PFSK-1 (cell line): ENCODE data around the gene BAZ2B.

Experiments used
- FOXP2 ChIP-seq: optimal IDR thresholded peaks from 2 replicates; pipeline ENCODE3; 2011; ENCODE audit warnings: borderline replicate concordance, control low read depth, inconsistent platforms; ENCODE audit not compliant: insufficient read depth; ENCODE audit errors: extremely low read length, extremely low read depth
- POLR2AphosphoS5 ChIP-seq: IDR thresholded peaks from 2 replicates; pipeline ENCODE4 v1.6.1; 2012; ENCODE audit warnings: low read depth, mild to moderate bottlenecking, control low read depth, low read length, moderate library complexity
- SIN3A ChIP-seq: IDR thresholded peaks from 2 replicates; pipeline ENCODE4 v1.6.1; 2012; ENCODE audit warnings: mild to moderate bottlenecking, low read length, moderate library complexity, borderline replicate concordance; ENCODE audit not compliant: insufficient read depth
- TAF1 ChIP-seq: IDR thresholded peaks from 2 replicates; pipeline ENCODE4 v1.6.1; 2012; ENCODE audit warnings: low read length, control low read depth, borderline replicate concordance; ENCODE audit not compliant: insufficient read depth
- TF ChIP-seq, protein P1 (sequence below), 2 experiments: IDR thresholded peaks; 2 replicates each; pipeline versions ENCODE4 v1.6.1 to v1.8.0; 2011 to 2012; ENCODE audit warnings: low read depth in 2 of 2, low read length in 2 of 2, control low read depth in 1 of 2, inconsistent platforms in 1 of 2, mild to moderate bottlenecking in 1 of 2, moderate library complexity in 1 of 2; ENCODE audit not compliant: insufficient read depth in 1 of 2

BAZ2B gene

DNA sequence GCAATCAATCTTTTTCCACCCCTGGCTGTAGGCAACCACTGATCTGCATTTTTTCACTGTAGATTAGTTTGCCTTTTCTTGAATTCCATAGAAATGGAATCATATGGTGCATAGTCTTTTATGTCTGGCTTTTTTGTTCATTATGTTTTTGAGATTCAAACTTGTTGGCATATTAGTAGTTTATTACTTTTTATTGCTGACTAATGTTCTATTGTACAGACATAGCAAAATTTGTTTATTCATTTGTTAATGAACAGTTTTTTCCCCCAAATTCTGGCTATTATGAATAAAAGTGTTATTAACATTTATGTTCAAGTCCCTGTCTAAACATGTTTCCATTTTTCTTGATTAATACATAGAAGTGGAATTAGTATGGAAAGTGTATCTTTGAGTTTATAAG, 308.4 kb downstream of the BAZ2B start:
- TF ChIP-seq, protein P1, sequence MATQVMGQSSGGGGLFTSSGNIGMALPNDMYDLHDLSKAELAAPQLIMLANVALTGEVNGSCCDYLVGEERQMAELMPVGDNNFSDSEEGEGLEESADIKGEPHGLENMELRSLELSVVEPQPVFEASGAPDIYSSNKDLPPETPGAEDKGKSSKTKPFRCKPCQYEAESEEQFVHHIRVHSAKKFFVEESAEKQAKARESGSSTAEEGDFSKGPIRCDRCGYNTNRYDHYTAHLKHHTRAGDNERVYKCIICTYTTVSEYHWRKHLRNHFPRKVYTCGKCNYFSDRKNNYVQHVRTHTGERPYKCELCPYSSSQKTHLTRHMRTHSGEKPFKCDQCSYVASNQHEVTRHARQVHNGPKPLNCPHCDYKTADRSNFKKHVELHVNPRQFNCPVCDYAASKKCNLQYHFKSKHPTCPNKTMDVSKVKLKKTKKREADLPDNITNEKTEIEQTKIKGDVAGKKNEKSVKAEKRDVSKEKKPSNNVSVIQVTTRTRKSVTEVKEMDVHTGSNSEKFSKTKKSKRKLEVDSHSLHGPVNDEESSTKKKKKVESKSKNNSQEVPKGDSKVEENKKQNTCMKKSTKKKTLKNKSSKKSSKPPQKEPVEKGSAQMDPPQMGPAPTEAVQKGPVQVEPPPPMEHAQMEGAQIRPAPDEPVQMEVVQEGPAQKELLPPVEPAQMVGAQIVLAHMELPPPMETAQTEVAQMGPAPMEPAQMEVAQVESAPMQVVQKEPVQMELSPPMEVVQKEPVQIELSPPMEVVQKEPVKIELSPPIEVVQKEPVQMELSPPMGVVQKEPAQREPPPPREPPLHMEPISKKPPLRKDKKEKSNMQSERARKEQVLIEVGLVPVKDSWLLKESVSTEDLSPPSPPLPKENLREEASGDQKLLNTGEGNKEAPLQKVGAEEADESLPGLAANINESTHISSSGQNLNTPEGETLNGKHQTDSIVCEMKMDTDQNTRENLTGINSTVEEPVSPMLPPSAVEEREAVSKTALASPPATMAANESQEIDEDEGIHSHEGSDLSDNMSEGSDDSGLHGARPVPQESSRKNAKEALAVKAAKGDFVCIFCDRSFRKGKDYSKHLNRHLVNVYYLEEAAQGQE (IDR thresholded peaks at IDR 0.05; ENCODE audit: insufficient read depth in 1 of 2, low read depth in 2 of 2, low read length in 2 of 2): no peak
- TF ChIP-seq SIN3A (no peak), POLR2AphosphoS5 (no peak)

DNA sequence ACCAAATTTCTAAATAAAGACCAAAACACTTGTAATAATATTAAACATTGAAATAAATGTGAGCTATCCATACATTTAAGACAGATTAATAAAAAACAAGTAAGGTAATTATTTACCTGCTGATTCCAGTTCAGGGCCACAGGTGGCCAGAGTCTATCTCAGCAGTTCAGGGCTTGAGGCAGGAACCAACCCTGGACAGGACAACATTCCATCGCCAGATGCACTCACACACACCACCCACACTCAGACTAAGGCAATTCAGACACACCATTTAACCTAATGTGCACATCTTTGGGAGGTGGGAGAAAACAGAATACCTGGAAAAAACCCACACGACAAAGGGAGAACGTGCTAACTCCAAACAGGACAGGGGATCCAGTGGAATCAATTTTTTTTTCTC, 315.8 kb downstream of the BAZ2B start:
- TF ChIP-seq, protein P1 (IDR thresholded peaks at IDR 0.05; ENCODE audit: insufficient read depth in 1 of 2, low read depth in 2 of 2, low read length in 2 of 2): no peak
- TF ChIP-seq SIN3A (no peak), TAF1 (no peak), FOXP2 (no peak), POLR2AphosphoS5 (no peak)

DNA sequence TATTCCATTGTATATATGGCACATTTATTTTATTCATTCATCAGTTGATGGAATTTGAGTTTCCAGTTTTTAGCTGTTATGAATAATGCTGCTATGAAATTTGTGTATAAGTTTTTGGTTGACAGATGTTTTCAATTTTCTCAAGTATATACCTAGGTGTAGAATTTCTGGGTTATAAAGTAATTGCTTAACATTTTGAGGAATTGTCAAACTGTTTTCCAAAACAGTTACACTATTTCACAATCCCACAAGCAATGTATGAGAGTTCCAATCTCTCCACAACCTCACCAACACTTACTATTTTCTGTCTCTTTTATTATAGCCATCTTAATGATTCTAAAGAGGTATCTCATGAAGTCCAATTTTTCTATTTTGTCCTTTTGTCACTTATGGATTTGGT, 317.4 kb downstream of the BAZ2B start:
- TF ChIP-seq POLR2AphosphoS5 (no peak), SIN3A (no peak), FOXP2 (no peak), TAF1 (no peak)
- TF ChIP-seq, protein P1 (IDR thresholded peaks at IDR 0.05; ENCODE audit: insufficient read depth in 1 of 2, low read depth in 2 of 2, low read length in 2 of 2): no peak

DNA sequence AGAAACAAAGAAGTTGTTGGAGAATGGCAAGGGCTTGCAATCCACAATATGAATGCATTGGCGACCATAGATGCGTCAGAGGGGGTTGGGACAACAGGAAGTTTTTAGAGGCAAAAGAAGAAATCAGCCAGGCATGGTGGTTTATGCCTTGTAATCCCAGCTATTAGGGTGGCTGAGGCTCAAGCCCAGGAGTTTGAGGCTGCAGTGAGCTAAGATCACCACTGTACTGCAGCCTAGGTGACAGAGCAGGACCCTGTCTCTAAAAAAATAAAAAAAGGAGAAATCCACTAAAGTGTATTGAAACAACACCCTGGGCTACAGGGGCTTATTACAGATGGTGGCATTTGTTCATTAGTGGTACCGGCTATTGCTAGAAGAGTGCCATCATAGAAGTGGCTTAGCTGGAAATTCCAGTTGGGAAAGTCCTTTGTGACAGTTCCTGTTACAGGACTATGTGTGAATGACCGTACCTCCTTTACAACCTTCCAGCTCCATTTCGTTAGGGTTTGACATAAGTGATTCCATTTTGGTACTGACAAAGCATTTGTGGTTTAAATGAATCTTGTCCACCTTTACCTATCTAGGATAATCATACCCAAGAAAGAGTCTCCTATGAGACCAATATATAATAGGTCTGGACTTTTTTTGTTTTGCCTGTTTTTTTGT, 319.2 kb downstream of the BAZ2B start:
- TF ChIP-seq FOXP2 (no peak), TAF1 (no peak), SIN3A (no peak), POLR2AphosphoS5 (no peak)
- TF ChIP-seq, protein P1 (IDR thresholded peaks at IDR 0.05; ENCODE audit: insufficient read depth in 1 of 2, low read depth in 2 of 2, low read length in 2 of 2): no peak

DNA sequence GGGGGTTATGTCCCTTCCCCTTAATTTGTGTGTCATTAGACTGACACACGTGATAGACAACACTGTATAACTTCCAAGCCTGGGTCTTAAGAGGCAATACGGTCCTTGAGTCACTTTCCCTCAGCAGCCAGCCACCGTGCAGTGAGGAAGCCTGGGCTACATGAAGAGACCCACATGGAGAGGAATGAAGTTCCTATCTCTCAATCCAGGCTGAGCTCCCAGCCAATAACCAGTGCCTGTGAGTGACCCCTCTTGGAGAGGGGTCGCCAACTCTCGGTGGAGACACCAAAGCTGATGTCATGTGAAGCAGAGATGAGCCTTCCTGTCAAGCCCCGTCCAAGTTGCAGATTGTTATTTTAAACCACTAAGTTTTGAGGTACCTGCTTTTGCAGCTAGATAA, 324.2 kb downstream of the BAZ2B start:
- TF ChIP-seq, protein P1 (IDR thresholded peaks at IDR 0.05; ENCODE audit: insufficient read depth in 1 of 2, low read depth in 2 of 2, low read length in 2 of 2): no peak
- TF ChIP-seq FOXP2: no peak
